Lung microvascular endothelial cell (primary cell): Measurements from ENCODE around the gene TMCO4. TPM values are rescaled to one million over a fixed set of nuclear protein-coding genes. Genes with fewer than 3 reads are reported as not detected.
"Not testable (repeated sequence)": the region's sequence is repeated elsewhere in the genome, so short reads cannot be mapped to it uniquely, and the experiment has no call there.

Source experiments
- DNase-seq, 2 donors: peaks; one replicate each; pipeline versions ENCODE4 v3.0.0 to v3.0.0-alpha.2; 2010; ENCODE audit warnings: low read depth in 2 of 2
- total RNA-seq: library from RNA; depleted of rRNA; stranded (reverse); fragments of >200 nt; gene quantifications from 2 replicates; pipeline ENCODE4 v1.2.1, GENCODE V29; 2014

Gene TMCO4
- total RNA-seq, 1 donor from 2014 or later = 7.3 TPM

- peak; percentile 33 to 81 for DNase-seq
Observed at GRCh38 chr1:19640363-19641316, 159.1 kb downstream of the TMCO4 start.

- DNase-seq = no peak
Observed at GRCh38 chr1:19639999-19640362, 159.7 kb downstream of the TMCO4 start.

GRCh38 chr1:19639228-19639627 is 160.5 kb downstream of the TMCO4 start:
- DNase-seq = not testable (repeated sequence)

GRCh38 chr1:19637606-19638005 is 162.1 kb downstream of the TMCO4 start:
- no peak for DNase-seq

- DNase-seq = not testable (repeated sequence)
Observed at GRCh38 chr1:19636749-19637148, 163.0 kb downstream of the TMCO4 start.

GRCh38 chr1:19636065-19636464 is 163.7 kb downstream of the TMCO4 start:
- no peak for DNase-seq

GRCh38 chr1:19635646-19636045 is 164.1 kb downstream of the TMCO4 start:
- DNase-seq = no peak

- not testable (repeated sequence) for DNase-seq
Observed at GRCh38 chr1:19635064-19635463, 164.7 kb downstream of the TMCO4 start.

GRCh38 chr1:19633106-19633505 is 166.6 kb downstream of the TMCO4 start:
- no peak for DNase-seq

Other genes with a start within 250 kb of the TMCO4 start
- 92.8 and 199 TPM in 2 replicates for gene NBL1, start 155.6 kb downstream of the TMCO4 start, total RNA-seq
- not detected in 2 replicates for gene HTR6, start 135.0 kb downstream of the TMCO4 start, total RNA-seq
- gene RNF186, start 15.4 kb upstream of the TMCO4 start, total RNA-seq = not detected in 2 replicates
- 2.2 and 2.6 TPM in 2 replicates for gene OTUD3, start 82.5 kb upstream of the TMCO4 start, total RNA-seq
- not detected in 2 replicates for gene PLA2G2E, start 123.7 kb upstream of the TMCO4 start, total RNA-seq
- not detected in 2 replicates for gene PLA2G2A, start 179.7 kb upstream of the TMCO4 start, total RNA-seq